K562 (cell line): ENCODE measurements around the gene ARL6IP4. TPM values are rescaled to one million over a fixed set of nuclear protein-coding genes. Genes with fewer than 3 reads are reported as not detected.

Source experiments
- CBX3 ChIP-seq, 2 experiments: IDR thresholded peaks; 1 replicate in 1 of 2; 2 replicates in 1 of 2; pipeline ENCODE4 v1.6.1; 2012; ENCODE audit warnings: inconsistent platforms in 2 of 2, low read length in 2 of 2, borderline replicate concordance in 1 of 2, control low read depth in 1 of 2
- ELK3 ChIP-seq: fragments of 450-650 bp; formaldehyde crosslinking; IDR thresholded peaks from 2 replicates; pipeline ENCODE4 v1.4.0; 2020; ENCODE audit warnings: mild to moderate bottlenecking
- HMGN3 ChIP-seq: IDR thresholded peaks from 2 replicates; pipeline ENCODE4 v1.6.1; 2011; ENCODE audit warnings: borderline replicate concordance, low read depth, mild to moderate bottlenecking, mixed read lengths, low read length; ENCODE audit not compliant: insufficient read length; ENCODE audit errors: extremely low read depth
- PRMT5 ChIP-seq: sonication (generic); formaldehyde crosslinking; IDR thresholded peaks from 2 replicates; pipeline ENCODE4 v1.5.0; 2020; ENCODE audit warnings: missing genetic modification reagents
- SRSF1 ChIP-seq: fragments of 200-400 bp; formaldehyde crosslinking; IDR thresholded peaks from 2 replicates; pipeline ENCODE4 v1.6.1; 2017; ENCODE audit warnings: mild to moderate bottlenecking, low read depth, low read length, moderate library complexity
- YY1 ChIP-seq, 3 experiments: IDR thresholded peaks; 2 replicates each; pipeline ENCODE4 v1.6.1; 2011; ENCODE audit warnings: low read length in 2 of 3, mild to moderate bottlenecking in 2 of 3, moderate library complexity in 2 of 3, borderline replicate concordance in 1 of 3, control low read depth in 1 of 3, low read depth in 1 of 3; ENCODE audit not compliant: insufficient read depth in 3 of 3, insufficient replicate concordance in 2 of 3, control insufficient read depth in 1 of 3, insufficient read length in 1 of 3; ENCODE audit errors: extremely low read depth in 1 of 3
- polyA plus RNA-seq, 8 experiments: library from polyadenylated mRNA; depleted of rRNA in 4 of 8; stranded (reverse) in 5 of 8; unstranded in 3 of 8; fragments of >200 nt; fragmentation: Nextera tagmentation in 2 of 8; fragmentation: Illumina TruSeq in 1 of 8; extraction: Ambion mirVana in 2 of 8; extraction: Trizol in 1 of 8; gene quantifications; 2 replicates each; pipeline versions ENCODE4 v1.2.1 to v1.2.3, GENCODE V29; 2011 to 2014; ENCODE audit warnings: inconsistent platforms in 1 of 8, missing spikeins in 1 of 8
- total RNA-seq, 7 experiments: library from RNA; depleted of rRNA in 6 of 7; stranded (reverse); fragments of >200 nt in 6 of 7; fragmentation: Illumina TruSeq in 2 of 7; extraction: Trizol in 2 of 7; gene quantifications; 2 replicates each; pipeline versions ENCODE4 v1.2.1 to v1.2.3, GENCODE V29; 2011 to 2021; ENCODE audit warnings: low replicate concordance in 1 of 7
- TF ChIP-seq, protein P1 (sequence below): fragments of 200-600 bp; sonication (generic); IDR thresholded peaks from one replicate; pipeline ENCODE4 v1.6.1; 2012; ENCODE audit warnings: mild to moderate bottlenecking, low read depth, low read length, inconsistent platforms
- TF ChIP-seq, protein P2 (sequence below): fragments of 450-650 bp; IDR thresholded peaks from 2 replicates; pipeline ENCODE4 v1.6.1; 2017; ENCODE audit warnings: antibody characterized with exemption, mild to moderate bottlenecking

Gene ARL6IP4
- total and polyA plus RNA-seq, 9 of the 15 experiments (the other 6 are each of a cell fraction or from before 2014, with no cell fraction given), result 2.4 to 255 (median 151) TPM

GRCh38 chr12:122934722-122935121 lies 45.8 kb upstream of the ARL6IP4 start (continued):
- TF ChIP-seq, protein P1, sequence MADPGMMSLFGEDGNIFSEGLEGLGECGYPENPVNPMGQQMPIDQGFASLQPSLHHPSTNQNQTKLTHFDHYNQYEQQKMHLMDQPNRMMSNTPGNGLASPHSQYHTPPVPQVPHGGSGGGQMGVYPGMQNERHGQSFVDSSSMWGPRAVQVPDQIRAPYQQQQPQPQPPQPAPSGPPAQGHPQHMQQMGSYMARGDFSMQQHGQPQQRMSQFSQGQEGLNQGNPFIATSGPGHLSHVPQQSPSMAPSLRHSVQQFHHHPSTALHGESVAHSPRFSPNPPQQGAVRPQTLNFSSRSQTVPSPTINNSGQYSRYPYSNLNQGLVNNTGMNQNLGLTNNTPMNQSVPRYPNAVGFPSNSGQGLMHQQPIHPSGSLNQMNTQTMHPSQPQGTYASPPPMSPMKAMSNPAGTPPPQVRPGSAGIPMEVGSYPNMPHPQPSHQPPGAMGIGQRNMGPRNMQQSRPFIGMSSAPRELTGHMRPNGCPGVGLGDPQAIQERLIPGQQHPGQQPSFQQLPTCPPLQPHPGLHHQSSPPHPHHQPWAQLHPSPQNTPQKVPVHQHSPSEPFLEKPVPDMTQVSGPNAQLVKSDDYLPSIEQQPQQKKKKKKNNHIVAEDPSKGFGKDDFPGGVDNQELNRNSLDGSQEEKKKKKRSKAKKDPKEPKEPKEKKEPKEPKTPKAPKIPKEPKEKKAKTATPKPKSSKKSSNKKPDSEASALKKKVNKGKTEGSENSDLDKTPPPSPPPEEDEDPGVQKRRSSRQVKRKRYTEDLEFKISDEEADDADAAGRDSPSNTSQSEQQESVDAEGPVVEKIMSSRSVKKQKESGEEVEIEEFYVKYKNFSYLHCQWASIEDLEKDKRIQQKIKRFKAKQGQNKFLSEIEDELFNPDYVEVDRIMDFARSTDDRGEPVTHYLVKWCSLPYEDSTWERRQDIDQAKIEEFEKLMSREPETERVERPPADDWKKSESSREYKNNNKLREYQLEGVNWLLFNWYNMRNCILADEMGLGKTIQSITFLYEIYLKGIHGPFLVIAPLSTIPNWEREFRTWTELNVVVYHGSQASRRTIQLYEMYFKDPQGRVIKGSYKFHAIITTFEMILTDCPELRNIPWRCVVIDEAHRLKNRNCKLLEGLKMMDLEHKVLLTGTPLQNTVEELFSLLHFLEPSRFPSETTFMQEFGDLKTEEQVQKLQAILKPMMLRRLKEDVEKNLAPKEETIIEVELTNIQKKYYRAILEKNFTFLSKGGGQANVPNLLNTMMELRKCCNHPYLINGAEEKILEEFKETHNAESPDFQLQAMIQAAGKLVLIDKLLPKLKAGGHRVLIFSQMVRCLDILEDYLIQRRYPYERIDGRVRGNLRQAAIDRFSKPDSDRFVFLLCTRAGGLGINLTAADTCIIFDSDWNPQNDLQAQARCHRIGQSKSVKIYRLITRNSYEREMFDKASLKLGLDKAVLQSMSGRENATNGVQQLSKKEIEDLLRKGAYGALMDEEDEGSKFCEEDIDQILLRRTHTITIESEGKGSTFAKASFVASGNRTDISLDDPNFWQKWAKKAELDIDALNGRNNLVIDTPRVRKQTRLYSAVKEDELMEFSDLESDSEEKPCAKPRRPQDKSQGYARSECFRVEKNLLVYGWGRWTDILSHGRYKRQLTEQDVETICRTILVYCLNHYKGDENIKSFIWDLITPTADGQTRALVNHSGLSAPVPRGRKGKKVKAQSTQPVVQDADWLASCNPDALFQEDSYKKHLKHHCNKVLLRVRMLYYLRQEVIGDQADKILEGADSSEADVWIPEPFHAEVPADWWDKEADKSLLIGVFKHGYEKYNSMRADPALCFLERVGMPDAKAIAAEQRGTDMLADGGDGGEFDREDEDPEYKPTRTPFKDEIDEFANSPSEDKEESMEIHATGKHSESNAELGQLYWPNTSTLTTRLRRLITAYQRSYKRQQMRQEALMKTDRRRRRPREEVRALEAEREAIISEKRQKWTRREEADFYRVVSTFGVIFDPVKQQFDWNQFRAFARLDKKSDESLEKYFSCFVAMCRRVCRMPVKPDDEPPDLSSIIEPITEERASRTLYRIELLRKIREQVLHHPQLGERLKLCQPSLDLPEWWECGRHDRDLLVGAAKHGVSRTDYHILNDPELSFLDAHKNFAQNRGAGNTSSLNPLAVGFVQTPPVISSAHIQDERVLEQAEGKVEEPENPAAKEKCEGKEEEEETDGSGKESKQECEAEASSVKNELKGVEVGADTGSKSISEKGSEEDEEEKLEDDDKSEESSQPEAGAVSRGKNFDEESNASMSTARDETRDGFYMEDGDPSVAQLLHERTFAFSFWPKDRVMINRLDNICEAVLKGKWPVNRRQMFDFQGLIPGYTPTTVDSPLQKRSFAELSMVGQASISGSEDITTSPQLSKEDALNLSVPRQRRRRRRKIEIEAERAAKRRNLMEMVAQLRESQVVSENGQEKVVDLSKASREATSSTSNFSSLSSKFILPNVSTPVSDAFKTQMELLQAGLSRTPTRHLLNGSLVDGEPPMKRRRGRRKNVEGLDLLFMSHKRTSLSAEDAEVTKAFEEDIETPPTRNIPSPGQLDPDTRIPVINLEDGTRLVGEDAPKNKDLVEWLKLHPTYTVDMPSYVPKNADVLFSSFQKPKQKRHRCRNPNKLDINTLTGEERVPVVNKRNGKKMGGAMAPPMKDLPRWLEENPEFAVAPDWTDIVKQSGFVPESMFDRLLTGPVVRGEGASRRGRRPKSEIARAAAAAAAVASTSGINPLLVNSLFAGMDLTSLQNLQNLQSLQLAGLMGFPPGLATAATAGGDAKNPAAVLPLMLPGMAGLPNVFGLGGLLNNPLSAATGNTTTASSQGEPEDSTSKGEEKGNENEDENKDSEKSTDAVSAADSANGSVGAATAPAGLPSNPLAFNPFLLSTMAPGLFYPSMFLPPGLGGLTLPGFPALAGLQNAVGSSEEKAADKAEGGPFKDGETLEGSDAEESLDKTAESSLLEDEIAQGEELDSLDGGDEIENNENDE, result no peak
- TF ChIP-seq YY1 (IDR thresholded peaks at IDR 0.05; ENCODE audit: borderline replicate concordance in 1 of 3, control insufficient read depth in 1 of 3, extremely low read depth in 1 of 3, insufficient read depth in 3 of 3, insufficient read length in 1 of 3, insufficient replicate concordance in 2 of 3, low read depth in 1 of 3, low read length in 2 of 3) (no peak), ELK3 (CRISPR knock-in tag) (no peak), CBX3 (IDR thresholded peaks at IDR 0.05; ENCODE audit: borderline replicate concordance in 1 of 2, low read length in 2 of 2) (no peak), PRMT5 (CRISPR knock-in tag) (no peak), HMGN3 (no peak), SRSF1 (no peak)
- TF ChIP-seq, protein P2, sequence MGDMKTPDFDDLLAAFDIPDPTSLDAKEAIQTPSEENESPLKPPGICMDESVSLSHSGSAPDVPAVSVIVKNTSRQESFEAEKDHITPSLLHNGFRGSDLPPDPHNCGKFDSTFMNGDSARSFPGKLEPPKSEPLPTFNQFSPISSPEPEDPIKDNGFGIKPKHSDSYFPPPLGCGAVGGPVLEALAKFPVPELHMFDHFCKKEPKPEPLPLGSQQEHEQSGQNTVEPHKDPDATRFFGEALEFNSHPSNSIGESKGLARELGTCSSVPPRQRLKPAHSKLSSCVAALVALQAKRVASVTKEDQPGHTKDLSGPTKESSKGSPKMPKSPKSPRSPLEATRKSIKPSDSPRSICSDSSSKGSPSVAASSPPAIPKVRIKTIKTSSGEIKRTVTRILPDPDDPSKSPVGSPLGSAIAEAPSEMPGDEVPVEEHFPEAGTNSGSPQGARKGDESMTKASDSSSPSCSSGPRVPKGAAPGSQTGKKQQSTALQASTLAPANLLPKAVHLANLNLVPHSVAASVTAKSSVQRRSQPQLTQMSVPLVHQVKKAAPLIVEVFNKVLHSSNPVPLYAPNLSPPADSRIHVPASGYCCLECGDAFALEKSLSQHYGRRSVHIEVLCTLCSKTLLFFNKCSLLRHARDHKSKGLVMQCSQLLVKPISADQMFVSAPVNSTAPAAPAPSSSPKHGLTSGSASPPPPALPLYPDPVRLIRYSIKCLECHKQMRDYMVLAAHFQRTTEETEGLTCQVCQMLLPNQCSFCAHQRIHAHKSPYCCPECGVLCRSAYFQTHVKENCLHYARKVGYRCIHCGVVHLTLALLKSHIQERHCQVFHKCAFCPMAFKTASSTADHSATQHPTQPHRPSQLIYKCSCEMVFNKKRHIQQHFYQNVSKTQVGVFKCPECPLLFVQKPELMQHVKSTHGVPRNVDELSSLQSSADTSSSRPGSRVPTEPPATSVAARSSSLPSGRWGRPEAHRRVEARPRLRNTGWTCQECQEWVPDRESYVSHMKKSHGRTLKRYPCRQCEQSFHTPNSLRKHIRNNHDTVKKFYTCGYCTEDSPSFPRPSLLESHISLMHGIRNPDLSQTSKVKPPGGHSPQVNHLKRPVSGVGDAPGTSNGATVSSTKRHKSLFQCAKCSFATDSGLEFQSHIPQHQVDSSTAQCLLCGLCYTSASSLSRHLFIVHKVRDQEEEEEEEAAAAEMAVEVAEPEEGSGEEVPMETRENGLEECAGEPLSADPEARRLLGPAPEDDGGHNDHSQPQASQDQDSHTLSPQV, result no peak
